HG02970 (cell line): ENCODE measurements around the gene PTPRM.
"Not testable (repeated sequence)": the region's sequence is repeated elsewhere in the genome, so short reads cannot be mapped to it uniquely, and the experiment has no call there.

Experiments used
- ATAC-seq: cut with Tn5 transposase; IDR thresholded peaks from one replicate; pipeline ENCODE4 v1.9.1; 2021; ENCODE audit warnings: mild to moderate bottlenecking, moderate library complexity, moderate number of reproducible peaks; ENCODE audit not compliant: unreplicated experiment, low FRiP score

PTPRM gene

DNA sequence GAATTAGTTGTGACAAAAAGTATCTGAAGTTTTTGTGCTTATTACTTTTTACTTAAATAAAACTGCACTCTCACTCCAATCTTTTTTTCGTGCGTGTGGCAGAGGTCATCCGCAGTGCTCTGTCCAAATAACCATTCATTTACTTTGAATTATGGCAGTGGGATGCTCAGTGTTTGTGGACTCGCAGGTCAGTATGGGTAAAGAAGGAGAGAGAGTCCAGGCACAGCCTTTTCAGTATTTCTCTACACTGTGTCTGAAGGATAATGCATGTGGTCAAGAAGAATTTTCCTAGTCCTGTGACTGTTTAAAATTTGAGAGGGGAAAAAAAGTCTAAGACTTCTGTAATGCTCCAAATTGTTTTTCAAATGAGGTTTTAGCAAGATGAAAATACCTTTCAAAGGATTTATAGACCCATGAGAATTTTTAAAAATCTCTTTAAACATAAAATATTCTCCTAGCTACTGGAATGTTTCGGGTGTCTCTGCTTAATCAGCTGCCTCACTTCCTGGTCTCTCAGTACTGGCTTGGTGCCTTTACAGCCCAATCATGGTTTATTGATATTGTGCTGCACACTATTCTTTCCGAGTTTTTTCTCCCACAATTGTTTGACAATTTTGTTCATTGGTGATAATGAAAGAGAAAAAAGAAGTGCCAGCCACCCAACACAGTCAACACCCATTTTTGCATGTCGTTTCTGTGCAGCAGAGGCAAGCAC, 453.2 kb downstream of the PTPRM start:
- ATAC-seq = no peak

DNA sequence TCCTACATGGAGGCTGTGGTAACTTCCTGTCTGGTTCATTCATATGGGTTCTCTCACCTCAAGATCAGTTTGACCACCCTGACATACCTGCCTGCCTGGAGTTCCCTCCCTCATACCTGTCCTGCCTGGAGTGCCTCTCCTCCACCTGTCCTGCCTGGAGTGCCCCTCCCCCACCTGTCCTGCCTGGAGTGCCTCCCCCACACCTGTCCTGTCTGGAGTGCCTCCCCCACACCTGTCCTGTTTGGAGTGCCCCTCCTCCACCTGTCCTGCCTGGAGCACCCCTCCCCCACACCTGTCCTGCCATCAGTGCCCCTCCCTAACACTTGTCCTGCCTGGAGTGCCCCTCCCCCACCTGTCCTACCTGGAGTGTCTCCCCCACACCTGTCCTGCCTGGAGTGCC, 461.9 kb downstream of the PTPRM start:
- no peak for ATAC-seq

DNA sequence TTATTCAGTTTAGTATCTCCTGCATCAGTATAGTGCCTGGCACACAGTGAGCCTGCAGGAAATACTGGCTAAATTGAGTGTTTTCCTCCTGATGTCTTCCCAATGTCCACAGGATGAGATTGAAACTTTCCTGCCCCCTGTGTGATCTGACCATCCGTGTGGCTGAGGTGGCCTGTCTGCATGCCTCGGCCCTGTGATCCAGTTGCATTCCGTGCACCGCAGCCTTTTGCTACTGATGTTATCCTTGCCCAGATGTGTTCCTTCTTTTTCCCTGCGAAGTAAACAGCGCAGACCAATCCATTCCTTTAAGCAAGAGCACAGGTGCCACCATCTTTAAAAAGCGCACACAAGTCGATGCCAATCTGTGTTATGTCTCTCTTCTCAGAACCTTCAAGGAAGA, 462.6 kb downstream of the PTPRM start:
- no peak for ATAC-seq

DNA sequence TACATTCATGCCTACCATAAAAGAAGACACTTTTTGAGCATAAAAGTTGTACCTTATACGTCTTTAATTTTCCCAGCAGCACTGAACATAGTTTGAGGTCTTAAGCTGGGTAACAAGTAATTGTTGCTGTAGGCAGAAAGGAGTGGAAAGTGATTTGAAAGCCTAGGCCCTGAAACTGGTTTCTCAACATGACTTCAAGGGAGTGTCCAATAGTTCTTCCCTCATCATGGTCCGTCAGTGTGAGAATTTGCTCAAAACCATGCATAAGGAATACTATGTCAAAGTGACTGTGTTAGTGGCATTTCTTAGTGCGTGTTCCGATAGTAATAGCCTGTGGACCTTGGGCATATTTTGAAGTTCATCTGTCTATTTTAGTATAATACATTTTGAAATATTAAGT, 463.1 kb downstream of the PTPRM start:
- ATAC-seq = no peak

DNA sequence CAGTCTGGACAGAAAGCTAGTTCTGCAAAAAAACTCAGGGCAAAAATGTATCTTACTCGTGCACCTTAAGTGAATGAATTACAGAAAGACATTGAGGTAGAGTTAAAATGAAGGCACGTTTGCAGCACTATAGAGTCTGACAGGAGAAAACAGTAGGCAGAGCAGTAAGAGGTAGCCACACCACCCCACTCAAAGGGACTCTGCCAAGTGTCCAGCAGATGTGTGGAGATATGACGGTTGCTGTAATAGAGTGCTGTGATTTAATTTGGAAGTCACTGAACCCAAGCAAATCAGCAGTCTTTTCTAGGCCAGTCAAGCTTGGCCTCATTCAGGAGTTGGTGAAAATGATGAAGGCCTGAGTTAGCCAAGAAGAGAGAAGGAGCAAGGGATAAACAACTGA, 464.4 kb downstream of the PTPRM start:
- no peak for ATAC-seq

DNA sequence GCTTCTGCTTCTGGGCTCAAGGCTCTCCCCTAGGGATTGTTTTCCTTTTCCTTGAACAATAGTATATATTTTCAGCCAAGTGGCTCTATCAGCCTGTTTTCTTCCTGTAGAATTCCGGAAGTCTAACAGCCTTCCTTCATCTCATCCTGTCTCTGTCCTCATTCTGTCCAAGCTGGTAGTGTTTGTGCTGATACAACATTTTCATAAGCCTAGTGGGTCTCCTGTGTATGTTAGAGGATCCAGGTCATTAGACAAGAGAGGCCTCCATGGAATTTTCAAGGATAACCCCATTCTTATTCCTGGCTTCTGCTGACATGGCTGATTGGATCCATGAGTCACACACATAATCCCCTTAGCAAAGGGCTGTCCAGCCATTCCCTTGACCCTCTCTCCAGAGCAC, 467.6 kb downstream of the PTPRM start:
- no peak for ATAC-seq

DNA sequence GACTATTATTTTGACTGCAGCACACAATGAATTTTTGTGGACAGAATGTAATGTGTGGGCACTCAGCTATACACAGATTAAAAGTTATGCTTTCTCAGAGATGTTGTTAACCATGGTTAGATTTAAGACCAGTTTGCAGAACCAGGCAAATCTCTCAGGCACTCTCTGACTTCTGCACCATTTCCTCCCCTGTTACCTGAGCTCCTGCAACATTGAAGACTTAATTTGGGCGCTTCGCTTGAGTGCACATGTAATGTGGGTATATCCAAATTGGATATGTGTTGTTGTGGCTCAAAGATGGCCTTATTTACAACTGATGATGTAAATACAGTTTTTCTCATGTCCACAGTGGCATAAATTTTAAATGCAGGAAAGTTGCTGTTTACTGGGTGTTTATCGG, 469.4 kb downstream of the PTPRM start:
- ATAC-seq = no peak

DNA sequence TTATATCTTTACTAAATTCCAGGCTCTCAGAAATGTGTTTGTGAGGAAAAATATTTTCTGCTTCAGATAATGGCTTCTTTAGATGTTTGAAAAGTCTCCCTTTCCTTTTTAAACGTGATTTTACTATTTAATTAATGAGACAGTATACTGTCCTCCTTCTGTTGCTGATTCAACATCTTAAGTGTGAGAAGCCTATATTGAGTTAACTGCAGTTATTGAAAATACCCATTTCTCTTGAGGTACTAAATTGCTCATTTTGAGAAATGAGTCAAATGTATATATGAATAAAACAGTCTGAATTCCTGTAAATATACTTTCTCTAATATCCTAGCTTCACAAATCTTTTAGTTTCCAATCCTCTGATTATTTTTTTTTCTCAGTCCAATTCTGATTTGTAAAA, 470.2 kb downstream of the PTPRM start:
- no peak for ATAC-seq

DNA sequence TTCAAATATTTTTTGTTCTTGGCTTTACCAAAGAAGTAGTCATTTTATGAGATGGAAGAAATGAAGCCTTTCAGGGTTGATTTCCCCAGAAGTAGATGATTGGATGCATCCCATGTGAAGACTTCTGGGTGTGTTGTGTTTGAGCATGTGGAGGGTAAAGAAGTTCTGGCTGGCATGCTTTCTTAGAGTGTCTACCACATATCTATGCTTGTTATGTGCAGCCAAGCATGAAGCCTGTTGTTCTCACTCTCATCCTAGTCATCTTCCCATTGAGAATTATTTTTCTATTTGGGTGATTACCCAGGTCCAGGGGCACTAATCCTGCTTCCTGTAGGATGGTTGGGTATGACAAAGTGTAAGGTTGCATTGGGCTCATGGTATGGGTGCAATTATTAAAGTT, 472.9 kb downstream of the PTPRM start:
- no peak for ATAC-seq

DNA sequence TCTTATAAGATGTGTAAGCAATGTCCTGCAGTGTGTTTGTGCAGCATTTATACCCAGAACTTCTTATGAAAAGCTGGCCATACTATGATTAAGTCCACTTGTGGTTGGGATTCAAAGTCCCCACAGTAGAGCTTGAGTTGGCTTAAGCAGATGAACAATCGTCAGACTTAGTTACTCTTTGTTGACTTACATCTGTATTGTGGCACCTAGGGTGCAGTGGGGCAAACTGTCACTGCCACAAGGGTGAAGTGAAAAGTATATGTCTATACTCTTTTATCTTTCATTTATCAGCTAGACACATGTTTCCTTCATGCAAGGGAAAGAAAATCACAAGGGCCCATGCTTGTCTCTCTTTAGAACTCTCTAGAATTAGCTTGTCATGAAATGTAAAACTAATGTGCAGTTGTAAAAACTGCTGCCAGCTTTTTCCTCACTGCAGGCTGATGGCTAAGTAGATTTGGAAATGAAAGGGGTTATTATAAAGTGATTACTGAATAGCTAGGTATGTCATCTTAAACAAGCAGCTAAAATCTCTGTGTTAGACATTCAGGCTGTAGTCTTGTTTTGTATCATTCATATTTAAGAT, 474.5 kb downstream of the PTPRM start:
- no peak for ATAC-seq

DNA sequence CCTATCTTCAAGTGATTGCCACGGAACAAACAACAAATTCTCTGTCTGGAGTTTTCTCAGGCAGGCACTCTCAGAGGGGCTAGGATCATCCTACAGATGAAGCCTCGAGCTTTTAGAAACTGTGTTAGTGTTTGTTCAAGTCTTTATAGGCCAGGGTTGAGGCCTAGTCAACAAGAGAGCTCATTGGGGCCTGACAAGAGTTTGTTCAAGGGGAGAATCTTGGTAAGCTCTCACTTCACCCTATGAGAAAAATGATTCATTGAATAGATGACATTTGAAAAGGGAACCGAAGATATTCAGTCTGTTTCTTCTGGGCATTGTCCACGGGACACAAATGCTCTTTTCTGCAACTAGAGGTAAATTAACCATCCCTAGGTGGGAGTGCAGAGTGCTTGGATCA, 476.9 kb downstream of the PTPRM start:
- no peak for ATAC-seq

DNA sequence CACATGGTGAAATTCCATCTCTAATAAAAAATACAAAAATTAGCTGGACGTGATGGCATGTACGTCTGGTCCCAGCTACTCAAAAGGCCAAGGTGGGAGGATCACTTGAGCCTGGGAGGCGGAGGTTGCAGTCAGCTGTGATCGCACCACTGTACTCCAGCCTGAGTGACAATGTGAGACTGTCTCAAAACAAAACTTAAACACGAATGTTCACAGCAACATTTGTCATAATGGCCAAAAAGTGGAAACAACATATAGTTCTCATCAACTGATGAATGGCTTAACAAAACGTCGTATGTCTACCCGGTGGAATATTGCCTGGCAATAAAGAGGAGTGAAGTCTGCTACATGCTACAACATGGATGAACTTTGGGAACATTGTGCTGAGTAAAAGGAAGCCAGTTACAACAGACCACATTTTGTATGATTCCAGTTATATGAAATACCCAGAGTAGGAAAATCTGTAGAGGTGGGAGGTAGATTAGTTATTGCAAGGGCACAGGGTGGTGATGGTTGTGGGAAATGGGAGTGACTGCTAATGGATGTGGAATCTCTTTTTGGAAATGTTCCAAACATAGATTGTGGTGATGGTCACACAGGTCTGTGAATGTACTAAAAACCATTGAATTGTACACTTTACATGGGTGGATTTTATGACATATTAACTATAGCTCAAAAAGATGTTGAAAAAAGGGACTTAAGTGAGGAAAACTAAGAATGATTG, 478.2 kb downstream of the PTPRM start:
- no peak for ATAC-seq

DNA sequence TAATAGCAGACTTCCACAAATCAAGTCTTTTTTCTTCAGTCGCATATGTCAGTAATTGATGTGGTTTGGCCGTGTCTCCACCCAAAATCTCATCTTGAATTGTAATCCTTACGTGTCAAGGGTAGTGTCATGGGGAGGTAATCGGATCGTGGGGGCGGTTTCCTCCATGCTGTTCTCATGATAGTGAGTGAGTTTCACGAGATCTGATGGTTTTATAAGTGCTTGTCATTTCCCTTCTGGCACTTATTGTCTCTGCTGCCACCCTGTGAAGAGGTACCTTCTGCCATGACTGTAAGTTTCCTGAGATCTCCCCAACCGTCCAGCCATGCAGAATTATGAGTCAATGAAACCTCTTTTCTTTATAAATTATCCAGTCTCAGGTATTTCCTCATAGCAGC, 478.8 kb downstream of the PTPRM start:
- ATAC-seq = no peak

DNA sequence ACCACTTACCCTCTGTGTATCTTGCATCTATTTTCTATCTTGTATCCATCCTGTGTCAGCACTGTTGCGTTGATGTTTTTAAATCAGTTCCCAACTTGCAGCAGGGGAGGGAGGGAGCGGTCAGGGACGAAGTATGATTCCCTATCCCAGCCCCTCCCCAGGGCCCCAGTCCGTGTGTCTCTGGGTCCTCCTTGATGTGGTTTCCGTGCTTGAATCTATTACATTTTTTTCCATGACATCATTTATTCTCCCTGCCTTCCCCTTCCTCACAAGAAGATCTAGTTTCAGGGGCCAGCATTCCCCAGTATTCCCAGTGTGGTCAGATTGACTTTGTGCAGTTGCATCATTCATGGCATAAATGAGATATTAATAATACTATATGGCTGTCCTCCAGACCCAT, 479.3 kb downstream of the PTPRM start:
- no peak for ATAC-seq

DNA sequence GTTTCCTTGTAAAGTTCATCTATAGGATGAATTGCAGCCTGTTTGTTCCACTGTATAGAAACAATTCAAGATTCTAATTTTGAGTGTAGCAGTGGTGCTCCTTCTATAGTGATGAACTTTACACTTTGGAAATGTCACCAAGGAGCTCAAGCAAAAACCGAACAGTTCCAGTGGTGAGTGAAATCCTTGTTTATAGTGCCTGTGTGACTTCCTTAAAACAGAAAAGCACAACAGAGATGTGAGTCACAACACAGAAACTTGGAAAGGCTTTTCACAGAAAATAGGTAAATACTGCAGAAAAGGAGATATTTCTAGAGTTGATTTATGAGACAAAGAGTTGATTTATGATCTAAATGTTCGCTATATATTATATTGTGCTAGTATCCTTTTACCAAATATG, 482.0 kb downstream of the PTPRM start:
- no peak for ATAC-seq

DNA sequence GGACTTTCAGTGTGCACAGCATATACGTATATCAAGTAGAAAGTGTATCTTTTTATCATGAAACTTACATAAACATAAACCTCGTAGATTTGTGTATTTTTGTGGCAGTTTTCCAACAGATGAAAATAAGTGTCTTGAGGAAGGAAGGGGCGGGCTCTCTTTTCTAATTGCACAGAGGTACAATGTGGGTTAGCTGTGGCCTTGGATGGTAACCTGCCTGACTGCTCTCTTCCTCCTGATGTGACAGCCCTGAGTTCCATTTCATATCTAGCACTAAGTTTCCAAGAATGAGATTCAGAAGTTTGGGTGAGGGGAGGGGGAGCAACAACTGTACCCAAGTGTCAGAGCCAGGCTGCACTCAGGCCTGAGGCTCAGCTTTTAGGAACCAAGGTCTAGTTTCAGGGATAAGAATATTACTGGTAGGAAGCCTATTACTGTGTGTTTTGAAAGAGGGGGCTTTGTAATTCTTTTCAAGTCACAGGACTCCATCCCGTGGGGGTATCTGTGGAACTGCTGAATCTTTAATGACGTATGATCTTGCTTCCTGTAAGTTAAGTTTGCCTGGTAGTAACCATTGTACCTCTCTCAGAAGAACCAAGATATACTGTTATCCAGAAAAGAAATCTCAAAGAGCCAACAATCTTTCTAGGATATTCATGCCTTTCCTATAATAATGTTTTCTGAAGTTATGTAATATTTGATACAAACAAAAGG, 483.7 kb downstream of the PTPRM start:
- no peak for ATAC-seq

DNA sequence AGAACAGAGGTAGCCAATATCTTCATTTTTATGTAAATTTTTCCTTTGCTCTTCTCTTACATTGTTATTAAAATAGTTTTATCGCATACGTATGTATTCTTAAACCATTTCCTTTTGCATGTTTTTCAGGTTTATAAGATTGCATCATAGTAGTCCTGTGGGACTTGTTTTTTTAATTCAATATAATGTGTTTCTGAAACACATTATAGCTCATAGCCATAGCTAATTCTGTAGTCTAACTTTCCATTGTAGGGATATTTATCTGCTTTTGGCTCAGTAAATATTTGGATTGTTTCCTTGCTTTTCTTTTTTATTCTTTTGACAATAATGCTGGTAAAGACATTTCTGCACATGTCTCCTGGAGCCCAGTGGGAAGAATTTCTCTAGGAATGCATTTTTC, 484.3 kb downstream of the PTPRM start:
- ATAC-seq = no peak

DNA sequence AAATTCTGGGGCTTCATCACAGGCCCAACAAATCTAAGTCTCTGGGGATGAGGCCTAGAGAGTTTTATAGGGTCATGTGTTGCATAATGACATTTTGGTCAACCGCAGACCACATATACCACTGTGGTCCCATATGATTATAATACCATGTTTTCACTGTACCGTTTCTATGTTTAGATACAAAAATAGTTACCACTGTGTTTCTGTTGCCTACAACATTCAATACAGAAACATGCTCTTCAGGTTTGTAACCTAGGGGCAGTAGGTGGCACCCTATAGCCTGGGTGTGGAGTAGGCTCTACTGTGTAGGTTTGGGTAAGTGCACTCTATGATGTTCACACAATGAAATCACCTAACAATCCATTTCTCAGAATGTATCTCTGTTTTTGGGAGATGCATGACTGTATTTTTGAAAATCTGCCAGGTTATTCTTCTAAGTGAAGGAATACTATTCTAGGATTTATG, 485.2 kb downstream of the PTPRM start:
- ATAC-seq = no peak

DNA sequence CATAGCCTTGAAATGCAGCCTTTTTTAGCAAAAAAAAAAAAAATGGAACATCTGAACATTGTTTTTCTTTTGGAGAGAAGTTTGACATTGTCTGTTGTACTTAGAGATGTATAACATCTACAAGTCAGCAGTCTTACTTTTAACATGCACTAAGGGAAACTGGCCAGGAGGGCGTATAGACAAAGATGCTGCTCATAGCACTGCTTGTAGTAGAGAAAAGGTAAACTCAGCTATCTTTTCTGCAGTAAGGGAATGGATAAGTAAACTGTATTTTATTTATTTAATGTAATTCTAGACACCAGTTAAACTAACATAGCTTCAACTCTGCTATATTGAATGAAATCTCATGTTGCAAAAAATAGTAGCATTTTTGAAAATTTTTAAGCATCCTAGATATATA, 489.6 kb downstream of the PTPRM start:
- no peak for ATAC-seq

DNA sequence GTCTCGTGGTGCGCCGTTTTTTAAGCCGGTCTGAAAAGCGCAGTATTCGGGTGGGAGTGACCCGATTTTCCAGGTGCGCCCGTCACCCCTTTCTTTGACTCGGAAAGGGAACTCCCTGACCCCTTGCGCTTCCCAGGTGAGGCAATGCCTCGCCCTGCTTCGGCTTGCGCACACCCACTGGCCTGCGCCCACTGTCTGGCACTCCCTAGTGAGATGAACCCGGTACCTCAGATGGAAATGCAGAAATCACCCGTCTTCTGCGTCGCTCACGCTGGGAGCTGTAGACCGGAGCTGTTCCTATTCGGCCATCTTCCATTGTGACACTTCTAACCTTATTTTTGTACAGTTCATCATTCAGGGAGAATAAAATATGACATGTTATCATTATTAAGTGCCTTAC, 496.0 kb downstream of the PTPRM start:
- ATAC-seq = not testable (repeated sequence)

DNA sequence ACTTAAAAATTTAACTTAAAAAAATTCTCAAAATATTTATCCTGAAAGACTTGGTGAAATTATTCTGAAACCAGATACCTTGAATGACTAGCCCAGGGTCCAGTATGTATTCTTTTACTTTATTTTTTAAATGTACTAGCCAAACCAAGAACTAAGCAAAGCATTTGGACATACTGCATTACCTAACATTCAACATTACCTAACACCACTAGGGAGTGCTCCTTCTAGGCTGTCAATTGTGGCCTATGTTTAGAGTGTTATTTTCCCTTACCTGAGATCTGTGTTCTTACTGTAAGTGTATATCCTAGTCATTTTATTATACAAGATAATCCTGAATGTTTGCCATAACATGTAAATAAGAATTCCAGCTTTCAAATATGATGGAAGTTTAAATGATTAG, 496.6 kb downstream of the PTPRM start:
- ATAC-seq = no peak
